OCI-LY7 (cell line): ENCODE results near the gene ZNF536. TPM values are rescaled to one million over a fixed set of nuclear protein-coding genes. Genes with fewer than 3 reads are reported as not detected.
"Not testable (repeated sequence)": the region's sequence is repeated elsewhere in the genome, so short reads cannot be mapped to it uniquely, and the experiment has no call there.

ENCODE experiments used
- BruUV-seq: library from RNA; stranded (reverse); fragments of 400-500 nt; replicated peaks from 2 replicates; lab custom pipeline; 2021; lab: Mats Ljungman, UMichigan
- CTCF ChIA-PET: fragments of 300-600 bp; sonication (Branson Sonifier 250); formaldehyde crosslinking; loops from one replicate; lab custom pipeline; 2022; ENCODE audit warnings: antibody characterized with exemption; ENCODE audit not compliant: unreplicated experiment; lab: Charles Lee
- POLR2A ChIA-PET: fragments of 300-600 bp; sonication (Branson Sonifier 250); formaldehyde crosslinking; loops from one replicate; lab custom pipeline; 2022; ENCODE audit warnings: antibody characterized with exemption; lab: Charles Lee
- DNase-seq: peaks from one replicate; pipeline ENCODE4 v3.0.0-alpha.2; 2015; ENCODE audit warnings: low spot score
- H2AFZ ChIP-seq: fragments of 200-600 bp; sonication (generic), shearing (Covaris generic); 2 replicates; pipeline ENCODE4 v1.6.1; 2014; ENCODE audit warnings: mild to moderate bottlenecking, antibody characterized with exemption, low read length, moderate library complexity
- H3K27ac ChIP-seq: fragments of 200-600 bp; sonication (generic); 2 replicates; pipeline ENCODE4 v1.5.1; 2014; ENCODE audit warnings: mixed run types, low read depth, mild to moderate bottlenecking, moderate library complexity, low read length, inconsistent platforms; ENCODE audit not compliant: poor library complexity, severe bottlenecking
- H3K36me3 ChIP-seq: fragments of 200-600 bp; sonication (generic); 2 replicates; pipeline ENCODE4 v1.6.1; 2014; ENCODE audit warnings: mild to moderate bottlenecking, antibody characterized with exemption, low read length, moderate library complexity, mixed read lengths; ENCODE audit not compliant: insufficient read depth
- H3K4me1 ChIP-seq: fragments of 200-600 bp; sonication (generic); 2 replicates; pipeline ENCODE4 v1.5.1; 2014; ENCODE audit warnings: mild to moderate bottlenecking, low read length; ENCODE audit not compliant: insufficient read depth, poor library complexity, severe bottlenecking
- H3K4me2 ChIP-seq: fragments of 200-600 bp; sonication (generic); 2 replicates; pipeline ENCODE4 v1.6.1; 2014; ENCODE audit warnings: mild to moderate bottlenecking, low read length
- H3K4me3 ChIP-seq: fragments of 200-600 bp; sonication (generic); 2 replicates; pipeline ENCODE4 v1.5.1; 2014; ENCODE audit warnings: mild to moderate bottlenecking, low read depth, low read length; ENCODE audit not compliant: poor library complexity, severe bottlenecking
- H3K79me2 ChIP-seq: fragments of 200-600 bp; sonication (generic); 2 replicates; pipeline ENCODE4 v1.6.1; 2016; ENCODE audit warnings: low read depth, mild to moderate bottlenecking, low read length, moderate library complexity, mixed read lengths; ENCODE audit not compliant: insufficient read depth
- H3K9me2 ChIP-seq: fragments of 200-600 bp; sonication (generic); 2 replicates; pipeline ENCODE4 v1.6.1; 2016; ENCODE audit warnings: mild to moderate bottlenecking, low read length, mixed read lengths; ENCODE audit not compliant: insufficient read depth
- H3K9me3 ChIP-seq: fragments of 200-600 bp; sonication (generic); 2 replicates; pipeline ENCODE4 v1.6.1; 2014; ENCODE audit warnings: mild to moderate bottlenecking, mixed run types, low read length, mixed read lengths
- H4K20me1 ChIP-seq: fragments of 200-600 bp; sonication (generic); 2 replicates; pipeline ENCODE4 v1.6.1; 2014; ENCODE audit warnings: mild to moderate bottlenecking, antibody characterized with exemption, low read length, moderate library complexity, mixed read lengths; ENCODE audit not compliant: insufficient read depth
- CTCF ChIP-seq: fragments of 200-600 bp; sonication (generic); conservative IDR thresholded peaks from 2 replicates; pipeline ENCODE4 v1.5.1; 2014; ENCODE audit warnings: mild to moderate bottlenecking, antibody characterized with exemption, low read length, moderate library complexity, mixed read lengths
- EZH2phosphoT487 ChIP-seq: fragments of 200-600 bp; sonication (generic); IDR thresholded peaks from 2 replicates; pipeline ENCODE4 v1.6.1; 2018; ENCODE audit warnings: low read depth, borderline replicate concordance, mild to moderate bottlenecking, mixed run types, antibody characterized with exemption, low read length, moderate library complexity, mixed read lengths
- intact Hi-C: fragments of 100-400 bp; cut with micrococcal nuclease; formaldehyde crosslinking; loops from one replicate; pipeline ENCODE4 v1.10.0; 2022; ENCODE audit not compliant: unreplicated experiment
- total RNA-seq, 2 experiments: library from RNA; depleted of rRNA in 1 of 2; stranded (reverse); fragments of >200 nt in 1 of 2; shearing (Covaris generic) in 1 of 2; gene quantifications; 2 replicates each; pipeline ENCODE4 v1.2.3, GENCODE V29; 2014 to 2022

The ZNF536 gene
- total RNA-seq, 2 experiments from 2014 or later: 0.06 to 0.30 TPM

GRCh38 chr19:30492586-30493270 is 120.5 kb downstream of the ZNF536 start:
- H3K4me3 ChIP-seq: no peak overlapping the region
- no peaks in the 10 kb centered on the region for H3K4me1 ChIP-seq
- POLR2A ChIA-PET: interaction anchor here (0.7 kb wide), 1 partner anchor 193 kb away, joined by 4 read pairs; no protein-coding TSS in a partner anchor
- H3K27ac ChIP-seq: no peak overlapping the region
- H2AFZ ChIP-seq: no peak overlapping the region
- H3K36me3 ChIP-seq: no peaks in the 10 kb centered on the region
- TF ChIP-seq CTCF (no peak), EZH2phosphoT487 (no peak)
- intact Hi-C loops: no loop called here
- H3K4me2 ChIP-seq: no peak overlapping the region
- H4K20me1 ChIP-seq: no peaks in the 10 kb centered on the region
- CTCF ChIA-PET: no interaction called here
- no peak for DNase-seq
- H3K79me2 ChIP-seq: no peaks in the 10 kb centered on the region
- no peaks in the 10 kb centered on the region for H3K9me2 ChIP-seq
- no TSS peak for BruUV-seq
- H3K9me3 ChIP-seq: no peaks in the 10 kb centered on the region

- no peaks in the 10 kb centered on the region for H3K79me2 ChIP-seq
- H3K9me2 ChIP-seq: no peaks in the 10 kb centered on the region
- H3K4me1 ChIP-seq: no peaks in the 10 kb centered on the region
- ChIA-PET POLR2A (no interaction called here), CTCF (no interaction called here)
- H3K27ac ChIP-seq: no peak overlapping the region
- H3K4me2 ChIP-seq: no peak overlapping the region
- no peaks in the 10 kb centered on the region for H4K20me1 ChIP-seq
- no TSS peak for BruUV-seq
- DNase-seq: no peak
- intact Hi-C loops: no loop called here
- no peak overlapping the region for H2AFZ ChIP-seq
- TF ChIP-seq CTCF (no peak), EZH2phosphoT487 (no peak)
- H3K36me3 ChIP-seq: no peaks in the 10 kb centered on the region
- H3K9me3 ChIP-seq: no peaks in the 10 kb centered on the region
- H3K4me3 ChIP-seq: no peak overlapping the region
Measured at GRCh38 chr19:30497034-30497433, 124.8 kb downstream of the ZNF536 start.

GRCh38 chr19:30498085-30498484 is 125.9 kb downstream of the ZNF536 start:
- H3K79me2 ChIP-seq, H3K9me3 ChIP-seq, BruUV-seq, CTCF ChIA-PET, H4K20me1 ChIP-seq, intact Hi-C loops, POLR2A ChIA-PET, H2AFZ ChIP-seq, H3K4me1 ChIP-seq, H3K4me2 ChIP-seq, H3K4me3 ChIP-seq, H3K9me2 ChIP-seq, H3K36me3 ChIP-seq, DNase-seq, H3K27ac ChIP-seq: not testable (repeated sequence)
